GM19238 (cell line): Measurements from ENCODE around the gene CAMTA1.
"Not testable (repeated sequence)": the region's sequence is repeated elsewhere in the genome, so short reads cannot be mapped to it uniquely, and the experiment has no call there.

Source experiments
- DNase-seq: peaks from one replicate; pipeline ENCODE4 v3.0.0; 2011; ENCODE audit warnings: low spot score; ENCODE audit not compliant: insufficient read length

CAMTA1 gene

GRCh38 chr1:7401814-7402547 lies 616.7 kb downstream of the CAMTA1 start:
- no peak for DNase-seq

DNA sequence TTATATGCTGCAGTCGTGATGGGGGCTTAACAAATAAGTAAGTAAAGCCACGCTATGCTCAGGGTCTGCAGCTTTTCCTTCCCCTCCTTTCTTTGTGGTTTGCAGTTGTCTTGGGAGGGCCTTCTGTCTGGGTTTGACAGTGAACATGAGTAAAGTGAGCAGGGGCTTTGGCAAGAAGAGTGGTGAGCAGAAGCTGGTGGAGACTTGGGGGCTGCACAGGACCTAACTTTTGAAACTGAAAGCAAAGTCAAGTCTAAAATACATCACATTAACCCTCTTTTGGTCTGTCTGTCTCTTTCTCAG lies 617.2 kb downstream of the CAMTA1 start:
- DNase-seq: no peak

- no peak for DNase-seq
These were observed 618.2 kb downstream of the CAMTA1 start for GRCh38 chr1:7403265-7404045.

GRCh38 chr1:7404046-7404742 lies 618.9 kb downstream of the CAMTA1 start:
- DNase-seq: no peak

DNA sequence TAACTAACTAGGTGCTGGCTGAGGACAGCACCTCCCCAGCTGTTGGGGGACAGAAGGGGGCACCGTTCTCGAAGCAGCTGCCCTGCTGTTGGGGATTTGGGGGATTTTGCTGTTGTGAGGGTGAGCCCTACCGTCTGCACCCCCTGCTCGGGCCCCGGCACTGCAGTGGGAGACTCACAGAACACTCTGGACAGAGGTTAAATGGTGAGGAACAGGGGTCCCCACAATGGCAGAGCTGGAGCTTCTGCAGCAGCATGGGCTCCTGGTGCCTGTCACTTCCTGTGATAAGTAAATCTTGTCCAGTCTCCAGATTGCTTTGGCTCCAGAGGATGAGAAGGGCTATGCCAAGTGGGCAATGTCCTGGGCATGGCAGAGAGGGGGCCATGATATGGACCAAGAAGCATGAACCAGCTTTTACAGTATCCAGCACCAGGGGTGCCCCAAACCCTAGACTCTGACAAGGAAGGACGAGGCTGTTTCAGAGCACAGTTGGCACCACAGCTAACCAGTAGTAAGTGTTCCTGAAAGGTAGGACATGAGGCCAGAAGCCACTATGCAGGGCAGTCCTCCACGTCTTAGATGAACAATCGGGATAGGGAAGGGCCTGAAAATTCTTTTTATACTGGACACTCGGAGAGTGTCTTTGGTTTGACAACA lies 620.7 kb downstream of the CAMTA1 start:
- no peak for DNase-seq

GRCh38 chr1:7406641-7407543 lies 621.6 kb downstream of the CAMTA1 start:
- DNase-seq: no peak

DNA sequence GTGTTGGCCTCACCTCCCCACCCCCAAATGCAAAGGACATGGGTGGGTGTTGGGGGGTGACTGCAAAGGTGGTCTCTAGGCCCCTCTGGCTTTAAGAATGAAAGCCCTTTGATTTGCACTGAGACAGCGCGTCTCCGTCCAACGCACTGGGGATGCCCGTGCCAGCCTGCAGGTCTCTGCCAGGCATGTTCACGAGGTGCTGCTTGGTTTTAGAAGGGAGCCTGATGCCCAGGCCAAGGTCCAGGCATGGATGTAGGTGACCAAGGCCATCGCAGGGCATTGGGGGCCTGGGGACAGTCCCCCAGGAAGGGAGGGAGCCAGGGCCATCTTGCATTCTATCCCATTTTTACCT lies 622.3 kb downstream of the CAMTA1 start:
- DNase-seq: no peak

DNA sequence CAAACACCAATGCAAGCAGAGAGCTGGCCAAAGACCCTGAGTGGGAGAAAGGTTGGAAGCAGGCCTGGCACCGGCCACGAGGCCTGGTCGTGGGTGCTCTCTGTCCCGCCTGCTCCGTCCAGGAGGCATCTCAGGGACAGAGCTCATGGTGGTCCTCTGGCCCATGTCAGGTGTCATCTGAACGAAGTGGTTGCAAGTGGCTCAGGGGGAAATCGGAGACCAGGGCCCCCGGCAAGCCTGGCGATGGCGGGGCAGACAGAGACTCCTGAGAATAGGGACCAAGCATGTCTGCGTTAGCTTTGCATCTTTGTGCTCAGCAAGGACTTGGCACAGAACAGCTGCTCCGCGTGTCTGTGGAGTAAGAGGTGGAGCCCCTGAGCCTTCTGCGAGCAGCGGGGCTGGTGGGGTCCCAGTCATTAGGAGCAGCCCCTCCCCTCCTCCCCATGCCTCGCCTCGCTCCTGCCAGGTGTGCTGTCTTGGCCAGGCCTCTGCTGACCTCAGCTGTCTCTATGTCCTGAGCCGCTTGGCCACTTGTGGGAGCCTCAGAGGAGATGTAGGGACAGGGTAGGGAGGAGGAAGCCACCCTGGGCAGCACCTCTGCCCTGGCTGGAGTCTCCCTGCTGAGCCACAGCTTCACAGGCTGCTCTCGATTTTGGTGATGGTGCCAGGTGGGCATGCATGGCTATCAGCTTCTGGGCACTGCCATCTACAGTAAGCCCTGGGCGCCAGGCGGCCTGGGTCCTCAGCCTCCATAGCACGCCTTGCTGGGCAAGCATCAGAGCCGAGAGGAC lies 622.9 kb downstream of the CAMTA1 start:
- DNase-seq: no peak

DNA sequence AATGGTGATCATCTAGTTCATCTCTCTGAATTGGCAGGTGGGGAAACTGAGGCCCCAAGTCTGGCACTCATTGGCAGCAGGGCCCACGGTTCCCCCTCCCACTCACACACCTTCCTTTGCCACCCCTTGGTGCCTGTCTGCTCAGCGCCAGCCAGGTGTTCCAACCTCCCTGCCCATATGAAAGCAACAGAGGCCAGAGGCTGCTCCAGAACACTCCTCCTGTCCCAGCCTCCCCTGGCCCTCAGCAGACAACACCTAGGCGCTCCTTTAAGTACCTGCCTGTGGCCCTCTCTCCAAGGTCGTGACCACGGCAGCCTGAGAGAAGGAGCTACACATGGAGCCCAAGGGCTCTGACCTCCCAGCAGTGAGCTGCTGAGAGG lies 623.5 kb downstream of the CAMTA1 start:
- no peak for DNase-seq

GRCh38 chr1:7409278-7409677 lies 624.0 kb downstream of the CAMTA1 start:
- DNase-seq: no peak

- no peak for DNase-seq
These were observed 624.9 kb downstream of the CAMTA1 start for GRCh38 chr1:7410156-7410555.

GRCh38 chr1:7417618-7418017 lies 632.4 kb downstream of the CAMTA1 start:
- DNase-seq: not testable (repeated sequence)

GRCh38 chr1:7418442-7419080 lies 633.3 kb downstream of the CAMTA1 start:
- no peak for DNase-seq

- DNase-seq: no peak
These were observed 634.8 kb downstream of the CAMTA1 start for GRCh38 chr1:7420098-7420445.

GRCh38 chr1:7420470-7421100 lies 635.3 kb downstream of the CAMTA1 start:
- DNase-seq: no peak

GRCh38 chr1:7421471-7422075 lies 636.3 kb downstream of the CAMTA1 start:
- no peak for DNase-seq

DNA sequence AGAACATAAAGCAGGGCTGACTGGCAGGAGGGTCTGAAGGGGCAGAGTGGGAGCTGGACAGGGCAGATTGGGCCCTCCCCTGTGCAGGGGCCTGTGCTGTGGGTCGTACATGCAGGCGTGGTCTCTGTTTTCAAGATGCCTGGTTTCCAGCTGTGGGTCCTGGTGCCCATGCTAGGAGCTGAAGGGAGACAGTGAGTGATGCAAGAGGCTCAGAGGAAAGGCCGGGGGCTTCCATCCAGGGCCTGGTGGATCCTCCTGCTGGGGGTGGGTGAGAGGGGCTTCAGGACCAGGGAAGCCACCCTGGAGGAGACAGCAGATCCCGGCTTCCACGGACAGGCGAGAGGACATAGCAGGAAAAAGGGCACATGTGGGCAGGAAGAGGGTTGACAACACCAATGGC lies 636.8 kb downstream of the CAMTA1 start:
- DNase-seq: no peak

DNA sequence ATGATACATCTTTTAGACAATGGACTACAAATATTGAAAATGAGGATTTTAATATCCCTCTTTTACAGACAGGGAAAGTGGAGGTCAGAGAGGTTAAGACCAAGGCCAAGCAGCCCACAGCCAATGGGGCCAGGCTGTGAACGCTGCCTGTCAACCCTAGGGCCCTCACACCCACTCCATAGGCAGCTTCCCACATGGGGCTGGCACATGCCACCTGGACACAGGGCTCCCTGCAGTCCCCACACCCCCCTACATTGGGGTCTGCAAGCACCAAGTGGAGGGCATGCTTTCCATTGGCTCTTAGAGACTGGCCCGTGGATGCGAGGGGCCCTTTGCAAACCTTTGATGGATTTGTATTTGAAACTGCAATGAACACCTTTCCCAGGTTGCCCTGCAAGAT lies 637.3 kb downstream of the CAMTA1 start:
- DNase-seq: no peak

- no peak for DNase-seq
These were observed 637.7 kb downstream of the CAMTA1 start for GRCh38 chr1:7422966-7423365.
